GM12878 (cell line): ENCODE results near the gene CAP2.

Experiments used
- KDM1A ChIP-seq: fragments of 200-600 bp; sonication (generic); IDR thresholded peaks from 2 replicates; pipeline ENCODE4 v1.6.1; 2016; ENCODE audit warnings: borderline replicate concordance
- POLR2A ChIP-seq: IDR thresholded peaks from 2 replicates; pipeline ENCODE4 v1.6.1; 2011; ENCODE audit warnings: low read depth, mild to moderate bottlenecking, low read length
- SMC3 ChIP-seq: IDR thresholded peaks from 2 replicates; pipeline ENCODE4 v1.6.1; 2011; ENCODE audit warnings: low read length, improper control_type of control experiment, borderline replicate concordance
- ZNF207 ChIP-seq: fragments of 450-650 bp; IDR thresholded peaks from 2 replicates; pipeline ENCODE4 v1.6.1; 2014; ENCODE audit warnings: antibody characterized with exemption, mild to moderate bottlenecking, borderline replicate concordance

- TF ChIP-seq POLR2A: no peak
- TF ChIP-seq KDM1A: no peak
- TF ChIP-seq SMC3: no peak
- no peak for TF ChIP-seq ZNF207
Observed at GRCh38 chr6:17511580-17511979, 118.2 kb downstream of the CAP2 start.
